Thyroid gland (tissue), 4 donors: ENCODE measurements around the gene TRANK1. TPM values are rescaled to one million over a fixed set of nuclear protein-coding genes. Genes with fewer than 3 reads are reported as not detected.

Source experiments
- DNase-seq, 2 donors: peaks; one replicate each; pipeline ENCODE4 v3.0.0-alpha.2; 2019
- H3K27ac ChIP-seq, 3 donors: fragments of 200-600 bp; sonication (generic); 1 replicate in 2 of 3; 2 replicates in 1 of 3; pipeline ENCODE4 v1.5.1; 2016 to 2019; ENCODE audit warnings: mild to moderate bottlenecking in 1 of 3, moderate library complexity in 1 of 3
- H3K27me3 ChIP-seq: fragments of 200-600 bp; sonication (generic); one replicate; pipeline ENCODE4 v1.5.1; 2019
- H3K36me3 ChIP-seq, 2 donors: fragments of 200-600 bp; sonication (generic); one replicate each; pipeline ENCODE4 v1.5.1; 2016 to 2019
- H3K4me1 ChIP-seq, 2 donors: fragments of 200-600 bp; sonication (generic); one replicate each; pipeline ENCODE4 v1.5.1; 2017 to 2019
- H3K4me3 ChIP-seq, 3 donors: fragments of 200-600 bp; sonication (generic); replicated peaks in 1 of 3; 1 replicate in 2 of 3; 2 replicates in 1 of 3; pipeline ENCODE4 v1.5.1; 2016; ENCODE audit warnings: mild to moderate bottlenecking in 1 of 3
- H3K9me3 ChIP-seq: fragments of 200-600 bp; sonication (generic); one replicate; pipeline ENCODE4 v1.5.1; 2017
- POLR2A ChIP-seq, 2 donors: fragments of 450-650 bp; IDR thresholded peaks; one replicate each; pipeline ENCODE4 v1.6.1; 2017; ENCODE audit warnings: antibody characterized with exemption in 2 of 2, mild to moderate bottlenecking in 2 of 2, moderate library complexity in 1 of 2
- WGBS, 2 donors: methylation state at CpG; one replicate each; pipeline ENCODE4 v1.1.5; 2017; 5-methylcytosine and 5-hydroxymethylcytosine counted together
- intact Hi-C: fragments of 100-400 bp; cut with DNase I; formaldehyde crosslinking; loops from one replicate; pipeline ENCODE4 v1.15.1; 2023
- total RNA-seq, 4 donors: library from RNA; depleted of rRNA; stranded (reverse); fragments of >200 nt; gene quantifications; one replicate each; pipeline ENCODE4 v1.2.3, GENCODE V29; 2016
- TF ChIP-seq, protein P1 (sequence below), 6 experiments: fragments of 200-600 bp in 3 of 6; fragments of 450-650 bp in 3 of 6; sonication (generic) in 3 of 6; IDR thresholded peaks; one replicate each; pipeline ENCODE4 v1.5.1; 2016 to 2019; ENCODE audit warnings: antibody characterized with exemption in 6 of 6, mild to moderate bottlenecking in 2 of 6, inconsistent platforms in 1 of 6, moderate library complexity in 1 of 6

The TRANK1 gene
- total RNA-seq, 4 donors from 2014 or later: 11.7 to 26.3 (median 18.5) TPM

DNA sequence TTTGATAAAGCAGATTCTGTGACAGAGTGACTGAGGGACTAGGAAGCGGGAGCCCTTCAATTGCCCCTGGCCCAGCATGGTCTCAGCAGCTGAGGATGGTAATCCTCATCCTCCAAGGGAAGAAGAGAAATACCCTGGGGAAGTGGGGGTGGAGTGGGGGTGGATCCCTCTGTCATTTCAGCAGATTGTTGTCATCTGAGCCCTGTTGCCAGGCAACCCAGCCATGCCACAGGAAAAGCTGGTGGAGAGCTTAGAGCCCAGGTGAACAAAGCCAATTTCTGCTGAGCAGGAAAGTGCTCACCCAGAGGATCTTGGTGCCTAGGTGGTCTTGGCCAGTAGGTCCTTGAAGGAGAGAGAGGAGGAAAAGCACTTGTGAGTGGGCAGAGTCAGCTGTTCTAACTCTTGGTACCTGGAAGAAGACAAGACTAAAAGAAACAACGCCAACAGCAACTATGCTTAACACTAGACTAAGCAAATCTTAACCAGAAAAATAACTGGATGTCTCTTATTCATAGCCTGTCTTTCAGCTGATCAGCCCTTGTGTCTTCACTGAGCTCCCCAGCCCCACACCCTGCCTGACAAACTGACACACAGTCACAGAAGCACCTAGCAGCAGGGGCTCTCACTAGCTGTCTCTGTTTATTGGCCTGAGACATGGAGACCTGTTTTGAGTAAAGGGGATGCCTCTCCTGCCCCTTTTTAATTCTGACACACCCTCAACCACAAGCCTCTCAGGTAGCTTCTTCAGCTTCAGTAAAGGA, 140.4 kb downstream of the TRANK1 start:
- TF ChIP-seq POLR2A (IDR thresholded peaks at IDR 0.05): no peak
- TF ChIP-seq, protein P1, sequence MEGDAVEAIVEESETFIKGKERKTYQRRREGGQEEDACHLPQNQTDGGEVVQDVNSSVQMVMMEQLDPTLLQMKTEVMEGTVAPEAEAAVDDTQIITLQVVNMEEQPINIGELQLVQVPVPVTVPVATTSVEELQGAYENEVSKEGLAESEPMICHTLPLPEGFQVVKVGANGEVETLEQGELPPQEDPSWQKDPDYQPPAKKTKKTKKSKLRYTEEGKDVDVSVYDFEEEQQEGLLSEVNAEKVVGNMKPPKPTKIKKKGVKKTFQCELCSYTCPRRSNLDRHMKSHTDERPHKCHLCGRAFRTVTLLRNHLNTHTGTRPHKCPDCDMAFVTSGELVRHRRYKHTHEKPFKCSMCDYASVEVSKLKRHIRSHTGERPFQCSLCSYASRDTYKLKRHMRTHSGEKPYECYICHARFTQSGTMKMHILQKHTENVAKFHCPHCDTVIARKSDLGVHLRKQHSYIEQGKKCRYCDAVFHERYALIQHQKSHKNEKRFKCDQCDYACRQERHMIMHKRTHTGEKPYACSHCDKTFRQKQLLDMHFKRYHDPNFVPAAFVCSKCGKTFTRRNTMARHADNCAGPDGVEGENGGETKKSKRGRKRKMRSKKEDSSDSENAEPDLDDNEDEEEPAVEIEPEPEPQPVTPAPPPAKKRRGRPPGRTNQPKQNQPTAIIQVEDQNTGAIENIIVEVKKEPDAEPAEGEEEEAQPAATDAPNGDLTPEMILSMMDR (IDR thresholded peaks at IDR 0.05): no peak
- Histone ChIP-seq H3K4me3 (no peak overlapping the region), H3K9me3 (no peaks in the 10 kb centered on the region), H3K27me3 (no peaks in the 10 kb centered on the region), H3K4me1 (no peaks in the 10 kb centered on the region), H3K36me3 (no peaks in the 10 kb centered on the region), H3K27ac (no peak overlapping the region)
- WGBS, 2 donors: 69 to 75% methylated on average over 2 of the region's 2 CpGs
- no peak for DNase-seq
- intact Hi-C loops: no loop called here

DNA sequence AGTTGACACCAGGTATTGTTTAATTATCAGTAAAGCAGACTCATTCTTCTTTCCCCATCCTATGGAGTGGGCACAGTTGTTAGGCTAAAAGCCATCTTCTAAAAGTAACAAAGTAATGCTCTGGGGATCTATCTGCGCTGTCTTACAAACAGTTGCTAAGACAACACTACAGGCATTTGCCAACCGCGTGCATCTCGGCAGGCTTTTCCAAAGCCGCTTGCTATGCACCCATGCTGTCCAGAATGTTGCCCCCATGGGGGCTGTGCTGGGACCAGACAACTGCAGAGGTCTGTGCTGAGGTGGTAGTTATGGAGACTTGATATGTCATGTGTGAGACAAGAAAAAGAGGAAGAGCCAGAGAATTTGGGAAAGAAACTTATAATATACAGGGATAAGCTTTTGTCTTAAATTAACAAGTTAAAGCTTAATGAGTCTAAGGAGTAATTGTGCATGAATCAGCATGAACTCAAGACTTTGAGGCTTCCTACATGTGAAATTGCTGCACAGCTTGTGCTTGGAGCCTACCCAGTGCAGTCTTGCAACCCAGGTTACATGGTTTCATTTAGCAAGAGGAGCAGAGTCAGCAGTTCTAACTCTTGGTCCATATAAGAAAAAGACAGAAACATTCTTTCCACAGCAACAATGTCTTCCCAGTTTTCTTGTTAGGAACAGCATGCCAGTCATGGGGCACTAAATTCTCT, 141.6 kb downstream of the TRANK1 start:
- Histone ChIP-seq H3K4me3 (no peak overlapping the region), H3K9me3 (no peaks in the 10 kb centered on the region), H3K27ac (no peak overlapping the region), H3K4me1 (no peaks in the 10 kb centered on the region), H3K36me3 (no peaks in the 10 kb centered on the region), H3K27me3 (no peaks in the 10 kb centered on the region)
- intact Hi-C loops: no loop called here
- WGBS, 2 donors: 90 to 98% methylated on average over 5 of the region's 5 CpGs
- TF ChIP-seq, protein P1 (IDR thresholded peaks at IDR 0.05): no peak
- TF ChIP-seq POLR2A (IDR thresholded peaks at IDR 0.05): no peak
- no peak for DNase-seq

DNA sequence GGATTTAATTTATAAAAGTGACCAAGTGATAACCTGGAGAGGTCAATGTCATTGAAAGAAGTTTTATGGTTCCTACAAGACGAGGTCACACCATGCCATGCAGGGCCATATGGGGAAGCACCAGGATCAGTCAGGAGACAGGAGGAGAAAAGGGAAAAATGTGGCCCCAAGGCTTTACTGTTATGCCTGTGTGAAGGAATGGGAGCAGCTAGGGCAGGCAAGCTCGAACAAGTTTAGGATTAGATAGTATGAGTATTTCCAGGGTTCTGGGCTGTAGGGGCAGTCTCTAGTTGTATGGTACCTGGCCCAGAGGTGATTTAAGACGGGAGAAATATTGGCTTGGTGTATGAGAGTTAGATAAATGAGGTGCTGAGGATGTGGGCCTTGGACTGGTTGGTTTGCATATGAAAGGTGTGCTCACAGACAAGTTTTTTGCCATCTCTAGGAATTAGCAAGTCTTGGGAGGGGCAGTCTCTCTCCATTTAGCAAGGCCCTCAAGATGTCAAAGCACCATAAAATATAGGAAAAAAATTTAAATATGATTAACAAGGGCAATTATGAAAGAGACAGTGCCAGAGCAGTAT, 144.2 kb downstream of the TRANK1 start:
- H3K4me1 ChIP-seq: no peaks in the 10 kb centered on the region
- no peaks in the 10 kb centered on the region for H3K27me3 ChIP-seq
- TF ChIP-seq POLR2A (IDR thresholded peaks at IDR 0.05): no peak
- TF ChIP-seq, protein P1 (IDR thresholded peaks at IDR 0.05): no peak
- no peak for DNase-seq
- no peaks in the 10 kb centered on the region for H3K36me3 ChIP-seq
- 86 to 92% methylated on average over 3 of the region's 3 CpGs for WGBS, 2 donors
- no peaks in the 10 kb centered on the region for H3K9me3 ChIP-seq
- no peak overlapping the region for H3K4me3 ChIP-seq
- H3K27ac ChIP-seq: no peak overlapping the region
- intact Hi-C loops: no loop called here

DNA sequence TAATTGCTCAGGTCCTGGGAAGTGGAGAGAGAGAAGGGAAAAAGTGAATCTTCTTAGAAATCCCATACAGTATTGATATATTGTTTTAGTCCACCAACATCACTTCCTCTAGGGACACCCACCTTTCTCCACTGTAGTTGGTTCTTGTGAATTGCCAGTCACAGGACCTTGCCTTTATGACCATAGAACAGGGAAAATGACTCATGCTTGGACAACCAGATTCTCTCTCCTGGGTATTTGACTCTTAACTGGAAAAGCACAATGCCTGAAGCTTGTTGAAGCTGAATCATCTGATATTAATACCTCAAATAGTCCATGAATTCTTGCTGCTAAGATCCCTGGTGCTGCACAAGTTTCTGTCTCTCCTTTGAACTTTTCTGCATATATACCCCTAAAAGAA, 148.0 kb downstream of the TRANK1 start:
- Histone ChIP-seq H3K4me3 (no peak overlapping the region), H3K27ac (no peak overlapping the region), H3K27me3 (no peaks in the 10 kb centered on the region), H3K9me3 (no peaks in the 10 kb centered on the region), H3K36me3 (no peaks in the 10 kb centered on the region), H3K4me1 (no peaks in the 10 kb centered on the region)
- TF ChIP-seq POLR2A (IDR thresholded peaks at IDR 0.05): no peak
- TF ChIP-seq, protein P1 (IDR thresholded peaks at IDR 0.05): no peak
- intact Hi-C loops: no loop called here
- no peak for DNase-seq

DNA sequence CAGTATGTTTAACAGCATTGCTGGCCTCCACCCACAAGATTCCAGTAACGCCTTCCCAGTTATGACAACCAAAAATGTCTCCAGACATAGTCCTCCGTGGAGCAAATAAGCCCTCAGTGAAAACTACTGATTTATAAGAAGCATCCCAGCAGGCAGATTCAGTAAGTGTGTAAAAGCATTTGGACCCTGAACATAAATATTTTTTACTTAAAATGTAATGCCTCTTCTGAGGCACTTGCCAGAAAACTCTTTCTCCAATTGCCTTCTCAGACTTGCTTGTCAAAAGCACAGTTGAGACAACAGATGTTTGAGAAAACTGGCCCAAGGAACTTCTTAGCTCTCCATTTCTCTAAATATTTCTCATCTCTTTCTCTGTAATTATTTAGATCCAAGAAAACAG, 148.7 kb downstream of the TRANK1 start:
- no peaks in the 10 kb centered on the region for H3K36me3 ChIP-seq
- H3K27ac ChIP-seq: no peak overlapping the region
- no peak for TF ChIP-seq POLR2A (IDR thresholded peaks at IDR 0.05)
- TF ChIP-seq, protein P1 (IDR thresholded peaks at IDR 0.05): no peak
- no peak for DNase-seq
- intact Hi-C loops: no loop called here
- H3K4me3 ChIP-seq: no peak overlapping the region
- H3K9me3 ChIP-seq: no peaks in the 10 kb centered on the region
- WGBS, 2 donors: 72 to 86% methylated on average over 2 of the region's 2 CpGs
- no peaks in the 10 kb centered on the region for H3K4me1 ChIP-seq
- no peaks in the 10 kb centered on the region for H3K27me3 ChIP-seq
